Bronchial epithelial cell (primary cell): ENCODE measurements around the gene HAPSTR1. TPM values are rescaled to one million over a fixed set of nuclear protein-coding genes. Genes with fewer than 3 reads are reported as not detected.

Source experiments
- DNase-seq: peaks from one replicate; pipeline ENCODE4 v3.0.0-alpha.2; 2010; ENCODE audit warnings: low read depth
- FAIRE-seq: peaks from 2 replicates; lab custom pipeline; 2011; peaks lifted over from hg19 to GRCh38; lab: Jason Lieb, UNC
- H3K27me3 ChIP-seq: 2 replicates; pipeline ENCODE4 v1.5.1; 2011; ENCODE audit warnings: low read length; ENCODE audit not compliant: control insufficient read depth, insufficient read depth
- H3K36me3 ChIP-seq: 2 replicates; pipeline ENCODE4 v1.5.1; 2011; ENCODE audit warnings: low read length; ENCODE audit not compliant: control insufficient read depth, insufficient read depth
- H3K4me3 ChIP-seq: 2 replicates; pipeline ENCODE4 v1.5.1; 2011; ENCODE audit warnings: mild to moderate bottlenecking, low read depth, low read length, control low read depth
- CTCF ChIP-seq: IDR thresholded peaks from 2 replicates; pipeline ENCODE4 v1.5.1; 2011; ENCODE audit warnings: mild to moderate bottlenecking, moderate library complexity, low read length, control low read depth, inconsistent platforms; ENCODE audit not compliant: insufficient read depth, severe bottlenecking
- total RNA-seq: library from RNA; depleted of rRNA; stranded (reverse); fragments of >200 nt; gene quantifications from 2 replicates; pipeline ENCODE4 v1.2.1, GENCODE V29; 2014

HAPSTR1 gene
- total RNA-seq, 1 donor from 2014 or later, result 66.1 TPM

- TF ChIP-seq CTCF, result no peak
- H3K36me3 ChIP-seq, result peaks cover 3% of the 10 kb centered on the region
- no peak for DNase-seq
These were observed 30.9 kb downstream of the HAPSTR1 start for GRCh38 chr16:9122342-9122741.

GRCh38 chr16:9122969-9123368 is 31.5 kb downstream of the HAPSTR1 start:
- FAIRE-seq (no peak), DNase-seq (no peak)
- Histone ChIP-seq H3K4me3 (no peak overlapping the region), H3K36me3 (peaks cover 3% of the 10 kb centered on the region), H3K27me3 (no peaks in the 10 kb centered on the region)
- TF ChIP-seq CTCF, result no peak

More at GRCh38 chr16:9122342-9122741, 30.9 kb downstream of the HAPSTR1 start:
- Histone ChIP-seq H3K4me3 (no peak overlapping the region), H3K27me3 (no peaks in the 10 kb centered on the region)
- no peak for FAIRE-seq

- Histone ChIP-seq H3K36me3 (peaks cover 3% of the 10 kb centered on the region), H3K27me3 (no peaks in the 10 kb centered on the region), H3K4me3 (no peak overlapping the region)
- no peak for TF ChIP-seq CTCF
- FAIRE-seq (no peak), DNase-seq (no peak)
These were observed 32.0 kb downstream of the HAPSTR1 start for GRCh38 chr16:9123401-9123800.

GRCh38 chr16:9123871-9124270 is 32.4 kb downstream of the HAPSTR1 start:
- Histone ChIP-seq H3K4me3 (no peak overlapping the region), H3K27me3 (no peaks in the 10 kb centered on the region), H3K36me3 (peaks cover 3% of the 10 kb centered on the region)
- DNase-seq (peak; percentile 74), FAIRE-seq (no peak)
- no peak for TF ChIP-seq CTCF

- FAIRE-seq (no peak), DNase-seq (no peak)
- no peak overlapping the region for H3K4me3 ChIP-seq
- no peaks in the 10 kb centered on the region for H3K27me3 ChIP-seq
- no peak for TF ChIP-seq CTCF
- H3K36me3 ChIP-seq, result peaks cover 3% of the 10 kb centered on the region
These were observed 33.0 kb downstream of the HAPSTR1 start for GRCh38 chr16:9124444-9124843.

- Histone ChIP-seq H3K4me3 (no peak overlapping the region), H3K27me3 (no peaks in the 10 kb centered on the region), H3K36me3 (peaks cover 3% of the 10 kb centered on the region)
- no peak for FAIRE-seq
- TF ChIP-seq CTCF, result no peak
- no peak for DNase-seq
These were observed 33.6 kb downstream of the HAPSTR1 start for GRCh38 chr16:9124908-9125584.
